Transverse colon (tissue), 4 donors: ENCODE measurements around the gene TLK2. TPM values are rescaled to one million over a fixed set of nuclear protein-coding genes. Genes with fewer than 3 reads are reported as not detected.

Source experiments
- DNase-seq: peaks from one replicate; pipeline ENCODE4 v3.0.0-alpha.2; 2019
- H3K27ac ChIP-seq, 4 donors: fragments of 200-600 bp; sonication (generic); 2 replicates each; pipeline ENCODE4 v1.5.1; 2016 to 2018; ENCODE audit warnings: inconsistent platforms in 4 of 4
- H3K27me3 ChIP-seq: fragments of 200-600 bp; sonication (generic); 2 replicates; pipeline ENCODE4 v1.5.1; 2017; ENCODE audit warnings: inconsistent platforms
- H3K36me3 ChIP-seq, 4 donors: fragments of 200-600 bp; sonication (generic); 2 replicates each; pipeline ENCODE4 v1.5.1; 2017 to 2019; ENCODE audit warnings: inconsistent platforms in 4 of 4
- H3K4me1 ChIP-seq, 4 donors: fragments of 200-600 bp; sonication (generic); 2 replicates each; pipeline ENCODE4 v1.5.1; 2017 to 2020; ENCODE audit warnings: inconsistent platforms in 4 of 4
- H3K4me3 ChIP-seq, 4 donors: fragments of 200-600 bp; sonication (generic); 1 replicate in 1 of 4; 2 replicates in 3 of 4; pipeline versions ENCODE4 v1.5.1 to v1.6.1; 2017 to 2019; ENCODE audit warnings: inconsistent platforms in 4 of 4
- H3K9me3 ChIP-seq, 2 donors: fragments of 200-600 bp; sonication (generic); 2 replicates each; pipeline ENCODE4 v1.5.1; 2017 to 2019; ENCODE audit warnings: inconsistent platforms in 2 of 2
- EP300 ChIP-seq: sonication (generic); formaldehyde crosslinking; IDR thresholded peaks from one replicate; pipeline ENCODE4 v1.6.1; 2017; ENCODE audit warnings: antibody characterized with exemption, low read depth
- POLR2A ChIP-seq: fragments of 450-650 bp; IDR thresholded peaks from one replicate; pipeline ENCODE4 v1.6.1; 2016; ENCODE audit warnings: antibody characterized with exemption, mild to moderate bottlenecking, moderate library complexity
- POLR2AphosphoS5 ChIP-seq, 3 donors: sonication (generic); formaldehyde crosslinking; IDR thresholded peaks; one replicate each; pipeline ENCODE4 v1.6.1; 2016; ENCODE audit warnings: antibody characterized with exemption in 3 of 3
- WGBS, 2 donors: methylation state at CpG; one replicate each; pipeline ENCODE4 v1.1.5; 2018; ENCODE audit warnings: low coverage in 1 of 2; 5-methylcytosine and 5-hydroxymethylcytosine counted together
- in situ Hi-C, 4 donors: fragments of 200-750 bp; cut with MboI; loops; one replicate each; pipeline versions ENCODE4 v1.15.0 to v1.15.1; 2017; ENCODE audit warnings: low sequenced_read_pairs in 3 of 4, low pct_ligation_motif_present in 1 of 4, low pct_unique_long_range_greater_than_20kb in 1 of 4
- intact Hi-C: fragments of 100-400 bp; cut with DNase I; formaldehyde crosslinking; loops from one replicate; pipeline ENCODE4 v1.15.1; 2023; ENCODE audit warnings: low total_unique reads
- total RNA-seq, 4 donors: library from RNA; depleted of rRNA; stranded (reverse); fragments of >200 nt; gene quantifications; one replicate each; pipeline ENCODE4 v1.1.0, GENCODE V29; 2016
- TF ChIP-seq, protein P1 (sequence below), 5 experiments: fragments of 200-600 bp in 3 of 5; fragments of 450-650 bp in 2 of 5; sonication (generic) in 3 of 5; IDR thresholded peaks; 1 replicate in 2 of 5; 2 replicates in 3 of 5; pipeline ENCODE4 v1.5.1; 2016 to 2017; ENCODE audit warnings: antibody characterized with exemption in 5 of 5, inconsistent platforms in 3 of 5, mild to moderate bottlenecking in 2 of 5, moderate library complexity in 1 of 5

Gene TLK2
- total RNA-seq, 4 donors from 2014 or later = 36.6 to 146 (median 46.7) TPM

GRCh38 chr17:62641951-62642350 is 163.3 kb downstream of the TLK2 start:
- Histone ChIP-seq H3K36me3 (no peaks in the 10 kb centered on the region), H3K27ac (no peak overlapping the region), H3K4me3 (no peak overlapping the region), H3K4me1 (no peaks in the 10 kb centered on the region), H3K9me3 (no peaks in the 10 kb centered on the region), H3K27me3 (no peaks in the 10 kb centered on the region)
- 75 to 79% methylated on average over 4 to 6 of the region's 6 CpGs for WGBS, 2 donors
- in situ Hi-C loops (no loop called here), intact Hi-C loops (no loop called here)
- no peak for DNase-seq
- no peak for TF ChIP-seq POLR2A
- TF ChIP-seq, protein P1, sequence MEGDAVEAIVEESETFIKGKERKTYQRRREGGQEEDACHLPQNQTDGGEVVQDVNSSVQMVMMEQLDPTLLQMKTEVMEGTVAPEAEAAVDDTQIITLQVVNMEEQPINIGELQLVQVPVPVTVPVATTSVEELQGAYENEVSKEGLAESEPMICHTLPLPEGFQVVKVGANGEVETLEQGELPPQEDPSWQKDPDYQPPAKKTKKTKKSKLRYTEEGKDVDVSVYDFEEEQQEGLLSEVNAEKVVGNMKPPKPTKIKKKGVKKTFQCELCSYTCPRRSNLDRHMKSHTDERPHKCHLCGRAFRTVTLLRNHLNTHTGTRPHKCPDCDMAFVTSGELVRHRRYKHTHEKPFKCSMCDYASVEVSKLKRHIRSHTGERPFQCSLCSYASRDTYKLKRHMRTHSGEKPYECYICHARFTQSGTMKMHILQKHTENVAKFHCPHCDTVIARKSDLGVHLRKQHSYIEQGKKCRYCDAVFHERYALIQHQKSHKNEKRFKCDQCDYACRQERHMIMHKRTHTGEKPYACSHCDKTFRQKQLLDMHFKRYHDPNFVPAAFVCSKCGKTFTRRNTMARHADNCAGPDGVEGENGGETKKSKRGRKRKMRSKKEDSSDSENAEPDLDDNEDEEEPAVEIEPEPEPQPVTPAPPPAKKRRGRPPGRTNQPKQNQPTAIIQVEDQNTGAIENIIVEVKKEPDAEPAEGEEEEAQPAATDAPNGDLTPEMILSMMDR (IDR thresholded peaks at IDR 0.05) = no peak
- TF ChIP-seq EP300 = no peak
- TF ChIP-seq POLR2AphosphoS5 (IDR thresholded peaks at IDR 0.05) = no peak

DNA sequence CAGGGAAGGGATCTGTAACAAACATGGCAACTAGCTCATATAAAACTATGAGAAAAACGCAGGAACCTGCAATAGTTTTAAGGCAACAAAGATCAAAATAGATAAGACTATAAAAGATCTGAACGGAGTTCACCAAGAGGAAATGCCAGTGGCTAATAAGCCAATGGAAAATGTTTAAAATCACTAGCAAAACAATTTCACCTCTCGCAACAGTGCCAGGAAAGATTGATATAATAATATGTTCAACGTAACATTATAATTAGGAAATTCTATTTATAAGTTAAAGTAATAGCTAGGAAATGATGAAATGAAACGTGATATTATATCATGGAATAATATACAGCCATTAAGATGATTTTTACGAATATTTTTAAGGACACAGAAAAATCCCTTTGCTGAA is 164.9 kb downstream of the TLK2 start:
- TF ChIP-seq, protein P1 (IDR thresholded peaks at IDR 0.05) = no peak
- TF ChIP-seq POLR2AphosphoS5 (IDR thresholded peaks at IDR 0.05) = no peak
- no peak for TF ChIP-seq EP300
- no peak for TF ChIP-seq POLR2A
- H3K9me3 ChIP-seq = no peaks in the 10 kb centered on the region
- no peaks in the 10 kb centered on the region for H3K36me3 ChIP-seq
- intact Hi-C loops (no loop called here), in situ Hi-C loops (no loop called here)
- WGBS, 2 donors = 74 to 75% methylated on average over 6 of the region's 6 CpGs
- no peak overlapping the region for H3K27ac ChIP-seq
- DNase-seq = no peak
- H3K4me1 ChIP-seq = peaks cover 0 to 4% (median 0%) of the 10 kb centered on the region in 4 donors
- no peaks in the 10 kb centered on the region for H3K27me3 ChIP-seq
- H3K4me3 ChIP-seq = no peak overlapping the region

- in situ Hi-C loops (no loop called here), intact Hi-C loops (no loop called here)
- no peak for DNase-seq
- Histone ChIP-seq H3K27me3 (no peaks in the 10 kb centered on the region), H3K9me3 (no peaks in the 10 kb centered on the region), H3K36me3 (no peaks in the 10 kb centered on the region), H3K4me1 (peaks cover 0 to 8% (median 0%) of the 10 kb centered on the region in 4 donors), H3K27ac (no peak overlapping the region), H3K4me3 (no peak overlapping the region)
- TF ChIP-seq, protein P1 (IDR thresholded peaks at IDR 0.05) = no peak
- no peak for TF ChIP-seq EP300
- no peak for TF ChIP-seq POLR2A
- no peak for TF ChIP-seq POLR2AphosphoS5 (IDR thresholded peaks at IDR 0.05)
- 81 to 95% methylated on average over 8 to 17 of the region's 17 CpGs for WGBS, 2 donors
Observed at GRCh38 chr17:62644487-62645173, 166.0 kb downstream of the TLK2 start.

DNA sequence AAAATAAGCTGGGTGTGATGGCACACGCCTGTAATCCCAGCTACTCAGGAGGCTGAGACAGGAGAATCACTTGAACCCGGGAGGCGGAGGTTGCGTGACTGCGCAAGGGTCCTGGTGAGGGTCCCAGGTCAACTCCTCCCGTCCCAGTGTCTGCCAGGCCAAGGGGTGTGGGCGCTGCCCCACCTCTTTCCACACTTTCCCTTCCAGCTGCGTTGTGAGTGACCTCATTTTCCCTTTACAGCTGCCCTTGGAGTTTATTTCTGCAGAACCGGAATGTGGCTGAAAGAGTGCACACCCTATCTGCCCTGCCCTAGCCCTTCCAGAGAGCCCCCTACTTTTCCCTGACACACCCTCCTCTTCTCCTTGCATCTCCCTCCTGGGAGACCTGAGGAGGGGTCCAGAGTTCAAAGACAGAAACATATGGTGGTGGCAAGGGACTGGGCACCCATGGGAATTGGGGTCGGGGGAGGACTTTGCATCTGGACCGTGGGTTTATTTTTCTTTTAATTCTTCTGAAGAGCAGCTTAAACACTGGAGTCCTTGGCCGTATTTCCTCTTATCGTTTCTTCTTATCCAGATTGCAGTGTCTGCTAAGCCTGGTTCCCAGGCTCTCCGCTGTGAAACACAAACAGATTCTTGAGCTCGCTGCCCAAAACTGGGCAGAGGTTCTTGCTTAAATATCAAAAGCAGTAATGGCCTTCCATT is 169.8 kb downstream of the TLK2 start:
- TF ChIP-seq EP300 (no peak), POLR2A (no peak), POLR2AphosphoS5 (IDR thresholded peaks at IDR 0.05) (no peak)
- TF ChIP-seq, protein P1 (IDR thresholded peaks at IDR 0.05) = no peak
- DNase-seq = no peak
- in situ Hi-C loops = no loop called here
- no peaks in the 10 kb centered on the region for H3K27me3 ChIP-seq
- H3K4me1 ChIP-seq = peaks cover 8 to 22% (median 15%) of the 10 kb centered on the region in 4 donors
- peak overlapping the region in 1 of 4 donors; percentile 1 for H3K27ac ChIP-seq
- WGBS, 2 donors = 53 to 62% methylated on average over 5 to 15 of the region's 15 CpGs
- no peaks in the 10 kb centered on the region for H3K36me3 ChIP-seq
- H3K9me3 ChIP-seq = no peaks in the 10 kb centered on the region
- H3K4me3 ChIP-seq = no peak overlapping the region
- intact Hi-C loops = no loop called here
